Measurements from ENCODE around the gene SLC29A3. TPM values are rescaled to one million over a fixed set of nuclear protein-coding genes. Genes with fewer than 3 reads are reported as not detected.

Gene SLC29A3
- total RNA-seq, 2 experiments from 2014 or later = 2.3 to 2.5 TPM

GRCh38 chr10:71337219-71337701 is 18.2 kb downstream of the SLC29A3 start:
- H3K27ac ChIP-seq (ENCODE audit: low read depth in 1 of 2, low read length in 2 of 2) = no peak overlapping the region
- TF ChIP-seq, protein P1, sequence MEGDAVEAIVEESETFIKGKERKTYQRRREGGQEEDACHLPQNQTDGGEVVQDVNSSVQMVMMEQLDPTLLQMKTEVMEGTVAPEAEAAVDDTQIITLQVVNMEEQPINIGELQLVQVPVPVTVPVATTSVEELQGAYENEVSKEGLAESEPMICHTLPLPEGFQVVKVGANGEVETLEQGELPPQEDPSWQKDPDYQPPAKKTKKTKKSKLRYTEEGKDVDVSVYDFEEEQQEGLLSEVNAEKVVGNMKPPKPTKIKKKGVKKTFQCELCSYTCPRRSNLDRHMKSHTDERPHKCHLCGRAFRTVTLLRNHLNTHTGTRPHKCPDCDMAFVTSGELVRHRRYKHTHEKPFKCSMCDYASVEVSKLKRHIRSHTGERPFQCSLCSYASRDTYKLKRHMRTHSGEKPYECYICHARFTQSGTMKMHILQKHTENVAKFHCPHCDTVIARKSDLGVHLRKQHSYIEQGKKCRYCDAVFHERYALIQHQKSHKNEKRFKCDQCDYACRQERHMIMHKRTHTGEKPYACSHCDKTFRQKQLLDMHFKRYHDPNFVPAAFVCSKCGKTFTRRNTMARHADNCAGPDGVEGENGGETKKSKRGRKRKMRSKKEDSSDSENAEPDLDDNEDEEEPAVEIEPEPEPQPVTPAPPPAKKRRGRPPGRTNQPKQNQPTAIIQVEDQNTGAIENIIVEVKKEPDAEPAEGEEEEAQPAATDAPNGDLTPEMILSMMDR (IDR thresholded peaks at IDR 0.05) = no peak
- H3K27me3 Mint-ChIP-seq = no peaks in the 10 kb centered on the region
- H3K9me3 ChIP-seq (ENCODE audit: control insufficient read depth in 1 of 2, insufficient read depth in 1 of 2, low read length in 2 of 2) = no peaks in the 10 kb centered on the region
- no peaks in the 10 kb centered on the region for H3K9me3 Mint-ChIP-seq
- ChIA-PET POLR2A (no interaction called here), CTCF (interaction anchor here (1.0 kb wide), 1 partner anchor 485 kb away, joined by 3 read pairs; no protein-coding TSS in a partner anchor)
- peaks cover 28% of the 10 kb centered on the region for H3K36me3 Mint-ChIP-seq (ENCODE audit: low read depth)
- no peaks in the 10 kb centered on the region for H3K4me1 ChIP-seq (ENCODE audit: insufficient read depth, low read length)
- H3K36me3 ChIP-seq (ENCODE audit: insufficient read depth, low read length) = peaks cover 11% of the 10 kb centered on the region
- no peak overlapping the region for H3K27ac Mint-ChIP-seq
- H3K27me3 ChIP-seq (ENCODE audit: control insufficient read depth in 1 of 2, insufficient read depth in 2 of 2, low read length in 2 of 2) = no peaks in the 10 kb centered on the region
- no peak overlapping the region for H3K4me3 ChIP-seq (ENCODE audit: low read length)
- no peak for DNase-seq
- no peak for ATAC-seq (ENCODE audit: poor library complexity)
- no peak overlapping the region for H3K4me3 Mint-ChIP-seq
- intact Hi-C loops (cut with DNase I, micrococcal nuclease) = no loop called here
- H3K4me1 Mint-ChIP-seq (ENCODE audit: low read depth) = no peaks in the 10 kb centered on the region

DNA sequence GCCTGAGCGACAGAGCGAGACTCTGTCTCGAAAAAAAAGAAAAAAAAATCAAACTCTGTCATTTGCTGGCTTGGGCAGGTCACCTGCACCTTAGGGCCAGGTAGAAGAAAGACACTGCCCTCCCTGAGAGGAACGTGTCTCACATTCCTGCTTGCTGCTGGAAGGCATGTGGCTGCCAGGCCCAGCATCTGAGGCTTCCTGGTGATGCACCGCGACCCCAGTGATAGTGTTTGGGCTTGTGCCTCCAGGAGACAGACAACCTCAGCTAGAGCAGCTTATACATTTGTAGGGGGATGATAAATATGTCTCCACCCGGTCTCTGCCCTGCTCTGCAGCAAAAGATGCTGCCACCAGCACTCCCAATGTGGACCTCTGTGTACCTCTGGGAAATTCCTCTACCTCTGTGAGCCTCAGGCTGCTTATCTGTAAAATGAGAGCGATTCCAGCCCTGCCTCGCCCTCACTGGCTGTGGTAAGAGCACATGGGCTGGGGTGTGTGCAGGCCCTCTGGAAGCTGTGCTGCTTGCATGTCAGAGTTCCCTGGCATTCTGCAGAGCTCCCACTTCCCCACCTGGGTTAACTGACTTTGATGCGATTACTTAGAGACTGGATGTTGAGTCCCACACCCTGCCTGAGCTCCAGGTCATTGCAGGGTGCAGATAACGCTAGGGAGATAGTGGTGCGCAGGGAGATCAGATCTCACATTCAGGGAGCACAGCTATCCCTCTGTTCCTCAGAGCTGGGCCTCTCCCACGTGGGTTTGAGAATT is 19.9 kb downstream of the SLC29A3 start:
- H3K36me3 ChIP-seq (ENCODE audit: insufficient read depth, low read length) = peaks cover 11% of the 10 kb centered on the region
- intact Hi-C loops (cut with DNase I, micrococcal nuclease) = no loop called here
- TF ChIP-seq, protein P1 (IDR thresholded peaks at IDR 0.05) = no peak
- POLR2A ChIA-PET = no interaction called here
- H3K27me3 ChIP-seq (ENCODE audit: control insufficient read depth in 1 of 2, insufficient read depth in 2 of 2, low read length in 2 of 2) = no peaks in the 10 kb centered on the region
- no peak overlapping the region for H3K4me3 ChIP-seq (ENCODE audit: low read length)
- H3K4me3 Mint-ChIP-seq = no peak overlapping the region
- no peaks in the 10 kb centered on the region for H3K4me1 Mint-ChIP-seq (ENCODE audit: low read depth)
- H3K27ac ChIP-seq (ENCODE audit: low read depth in 1 of 2, low read length in 2 of 2) = no peak overlapping the region
- no peaks in the 10 kb centered on the region for H3K9me3 ChIP-seq (ENCODE audit: control insufficient read depth in 1 of 2, insufficient read depth in 1 of 2, low read length in 2 of 2)
- peaks cover 28% of the 10 kb centered on the region for H3K36me3 Mint-ChIP-seq (ENCODE audit: low read depth)
- DNase-seq (no peak), ATAC-seq (ENCODE audit: poor library complexity) (no peak)
- H3K27me3 Mint-ChIP-seq = no peaks in the 10 kb centered on the region
- H3K4me1 ChIP-seq (ENCODE audit: insufficient read depth, low read length) = peaks cover under 1% of the 10 kb centered on the region
- H3K27ac Mint-ChIP-seq = no peak overlapping the region
- CTCF ChIA-PET = interaction anchor here (0.5 kb wide), 1 partner anchor 1327 kb away, joined by 3 read pairs; no protein-coding TSS in a partner anchor
- no peaks in the 10 kb centered on the region for H3K9me3 Mint-ChIP-seq

DNA sequence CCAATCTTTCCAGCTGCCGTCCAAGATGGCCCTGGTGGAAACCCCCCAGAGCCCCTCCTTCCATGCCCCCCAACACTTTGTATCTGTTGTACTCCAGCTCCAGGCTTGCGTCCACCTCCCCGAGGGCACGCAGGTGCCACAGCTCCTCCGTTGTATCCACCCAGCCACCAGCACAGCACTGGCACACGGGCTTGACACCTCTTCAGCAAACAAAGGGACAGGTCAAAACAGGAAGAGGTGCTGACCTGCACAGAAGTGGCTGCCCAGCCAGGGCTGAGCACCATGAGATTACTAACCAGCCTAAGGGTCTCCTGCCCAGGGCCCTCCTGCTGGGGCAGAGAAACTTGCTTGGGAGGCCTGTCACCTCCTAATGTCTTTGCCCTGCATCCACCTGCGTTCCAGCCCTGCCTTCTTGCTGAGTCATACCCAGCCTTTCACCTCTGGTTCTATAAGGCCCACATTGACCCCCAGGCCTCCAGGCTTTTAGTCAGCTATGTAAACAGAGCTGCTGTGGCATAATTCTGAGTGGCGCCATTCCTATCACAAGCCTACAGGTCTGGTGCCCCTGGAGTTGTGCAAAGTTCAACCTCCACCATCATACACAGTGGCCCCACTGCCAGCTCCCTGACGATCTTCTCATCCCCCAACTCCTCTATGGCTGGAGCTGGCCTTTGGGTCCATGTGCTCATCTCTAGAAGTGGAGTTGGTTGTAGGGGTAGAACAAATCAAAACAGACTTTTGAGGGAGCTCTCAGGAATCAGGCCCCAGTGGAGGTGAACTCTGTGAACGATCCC is 20.9 kb downstream of the SLC29A3 start:
- H3K4me1 Mint-ChIP-seq (ENCODE audit: low read depth) = no peaks in the 10 kb centered on the region
- Histone ChIP-seq H3K27ac (ENCODE audit: low read depth in 1 of 2, low read length in 2 of 2) (no peak overlapping the region), H3K27me3 (ENCODE audit: control insufficient read depth in 1 of 2, insufficient read depth in 2 of 2, low read length in 2 of 2) (no peaks in the 10 kb centered on the region), H3K4me1 (ENCODE audit: insufficient read depth, low read length) (peaks cover 4% of the 10 kb centered on the region), H3K9me3 (ENCODE audit: control insufficient read depth in 1 of 2, insufficient read depth in 1 of 2, low read length in 2 of 2) (no peaks in the 10 kb centered on the region), H3K36me3 (ENCODE audit: insufficient read depth, low read length) (peaks cover 11% of the 10 kb centered on the region), H3K4me3 (ENCODE audit: low read length) (no peak overlapping the region)
- CTCF ChIA-PET = no interaction called here
- H3K9me3 Mint-ChIP-seq = no peaks in the 10 kb centered on the region
- DNase-seq (no peak), ATAC-seq (ENCODE audit: poor library complexity) (no peak)
- H3K27me3 Mint-ChIP-seq = no peaks in the 10 kb centered on the region
- TF ChIP-seq, protein P1 (IDR thresholded peaks at IDR 0.05) = no peak
- POLR2A ChIA-PET = no interaction called here
- H3K36me3 Mint-ChIP-seq (ENCODE audit: low read depth) = peaks cover 26% of the 10 kb centered on the region
- no peak overlapping the region for H3K27ac Mint-ChIP-seq
- intact Hi-C loops (cut with DNase I, micrococcal nuclease) = no loop called here
- H3K4me3 Mint-ChIP-seq = no peak overlapping the region
